ENCODE data around the gene SEC24D. TPM values are rescaled to one million over a fixed set of nuclear protein-coding genes. Genes with fewer than 3 reads are reported as not detected.

SEC24D gene
- total RNA-seq, 1 experiment from 2014 or later: 63.1 TPM

- peaks cover 4% of the 10 kb centered on the region for H3K4me1 Mint-ChIP-seq
- no peak overlapping the region for H3K27ac Mint-ChIP-seq
- no peak for TF ChIP-seq ZNF121 (CRISPR knock-in tag; IDR thresholded peaks at IDR 0.05)
- POLR2A ChIA-PET: no interaction called here
- peaks cover 24% of the 10 kb centered on the region for H3K36me3 Mint-ChIP-seq
- CTCF ChIA-PET: no interaction called here
- H3K27me3 Mint-ChIP-seq (ENCODE audit: low read depth): no peaks in the 10 kb centered on the region
- H3K4me3 Mint-ChIP-seq: no peak overlapping the region
- DNase-seq (ENCODE audit: low spot score): no peak
- no peaks in the 10 kb centered on the region for H3K9me3 Mint-ChIP-seq
- no peak for ATAC-seq
Measured at GRCh38 chr4:118723369-118723768, 112.6 kb downstream of the SEC24D start.

- no peak for ATAC-seq
- no peaks in the 10 kb centered on the region for H3K27me3 Mint-ChIP-seq (ENCODE audit: low read depth)
- H3K4me1 Mint-ChIP-seq: peaks cover 4% of the 10 kb centered on the region
- TF ChIP-seq ATF1 (CRISPR knock-in tag; IDR thresholded peaks at IDR 0.05) (no peak), GRHL2 (CRISPR knock-in tag; IDR thresholded peaks at IDR 0.05; ENCODE audit: insufficient replicate concordance, severe bottlenecking) (no peak), STAT6 (CRISPR knock-in tag; conservative IDR thresholded peaks at IDR 0.05; ENCODE audit: low read depth) (no peak), ZMAT4 (CRISPR knock-in tag; IDR thresholded peaks at IDR 0.05) (no peak), OVOL2 (CRISPR knock-in tag; IDR thresholded peaks at IDR 0.05; ENCODE audit: borderline replicate concordance) (no peak), RELA (CRISPR knock-in tag; IDR thresholded peaks at IDR 0.05; ENCODE audit: borderline replicate concordance) (no peak), PRRX2 (CRISPR knock-in tag; IDR thresholded peaks at IDR 0.05) (no peak), ELF4 (CRISPR knock-in tag; IDR thresholded peaks at IDR 0.05; ENCODE audit: low read depth) (no peak), IRF1 (CRISPR knock-in tag; IDR thresholded peaks at IDR 0.05) (no peak), CREM (CRISPR knock-in tag; IDR thresholded peaks at IDR 0.05) (no peak), TEAD1 (CRISPR knock-in tag; IDR thresholded peaks at IDR 0.05) (no peak), ZNF263 (CRISPR knock-in tag; IDR thresholded peaks at IDR 0.05; ENCODE audit: low read depth) (no peak), NFE2L1 (CRISPR knock-in tag; IDR thresholded peaks at IDR 0.05) (no peak)
- TF ChIP-seq, protein P1, sequence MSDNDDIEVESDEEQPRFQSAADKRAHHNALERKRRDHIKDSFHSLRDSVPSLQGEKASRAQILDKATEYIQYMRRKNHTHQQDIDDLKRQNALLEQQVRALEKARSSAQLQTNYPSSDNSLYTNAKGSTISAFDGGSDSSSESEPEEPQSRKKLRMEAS (CRISPR knock-in tag; IDR thresholded peaks at IDR 0.05): no peak
- ChIA-PET POLR2A (no interaction called here), CTCF (interaction anchor here (1.5 kb wide), 1 partner anchor 143 kb away, joined by 3 read pairs; no protein-coding TSS in a partner anchor)
- H3K9me3 Mint-ChIP-seq: no peaks in the 10 kb centered on the region
- H3K4me3 Mint-ChIP-seq: no peak overlapping the region
- peaks cover 13% of the 10 kb centered on the region for H3K36me3 Mint-ChIP-seq
- H3K27ac Mint-ChIP-seq: no peak overlapping the region
- DNase-seq (ENCODE audit: low spot score): no peak
Measured at GRCh38 chr4:118721752-118722151, 114.2 kb downstream of the SEC24D start.

DNA sequence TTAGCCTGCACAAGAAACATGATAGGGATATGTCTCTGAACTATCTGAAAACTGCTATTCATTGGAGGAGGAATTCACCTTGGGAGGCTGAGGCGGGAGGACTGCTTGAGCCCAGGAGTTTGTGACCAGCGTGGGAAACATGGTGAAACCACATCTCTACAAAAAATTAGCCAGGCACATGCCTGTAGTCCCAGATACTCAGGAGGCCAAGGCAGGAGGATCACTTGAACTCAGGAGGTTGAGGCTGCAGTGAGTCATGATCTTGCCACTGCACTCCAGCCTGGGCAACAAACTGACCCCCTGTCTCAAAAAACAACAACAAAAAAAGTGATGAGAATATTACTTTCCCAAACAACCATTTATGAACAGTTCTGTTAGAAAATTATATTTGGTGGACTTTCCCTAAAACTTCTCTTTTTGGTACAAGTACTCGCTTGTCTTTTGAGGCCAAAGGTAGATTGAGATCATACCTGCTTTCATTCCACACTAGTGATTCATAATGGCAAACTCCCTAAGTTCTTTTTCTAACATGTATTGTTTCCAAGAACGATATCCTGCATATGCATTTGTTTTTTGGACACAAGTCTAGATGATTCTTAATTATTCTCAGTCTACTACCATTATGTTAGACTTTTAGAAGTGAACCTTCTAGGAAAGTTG, 117.3 kb downstream of the SEC24D start:
- Mint-ChIP-seq H3K27ac (no peak overlapping the region), H3K27me3 (ENCODE audit: low read depth) (no peaks in the 10 kb centered on the region), H3K9me3 (no peaks in the 10 kb centered on the region), H3K4me3 (no peak overlapping the region), H3K4me1 (no peaks in the 10 kb centered on the region), H3K36me3 (peaks cover 7% of the 10 kb centered on the region; the same call in 1 of the 2 replicates)
- ChIA-PET POLR2A (no interaction called here), CTCF (no interaction called here)
- DNase-seq (ENCODE audit: low spot score) (no peak), ATAC-seq (no peak)
- TF ChIP-seq USF1 (CRISPR knock-in tag; IDR thresholded peaks at IDR 0.05) (no peak), ESRRA (CRISPR knock-in tag; IDR thresholded peaks at IDR 0.05; ENCODE audit: borderline replicate concordance) (no peak), ZNF671 (CRISPR knock-in tag; IDR thresholded peaks at IDR 0.05) (no peak), CBFB (CRISPR knock-in tag; IDR thresholded peaks at IDR 0.05; ENCODE audit: low read depth) (no peak), CREM (CRISPR knock-in tag; IDR thresholded peaks at IDR 0.05) (no peak), ZNF317 (CRISPR knock-in tag; IDR thresholded peaks at IDR 0.05; ENCODE audit: borderline replicate concordance, low read depth) (no peak), OVOL2 (CRISPR knock-in tag; IDR thresholded peaks at IDR 0.05; ENCODE audit: borderline replicate concordance) (no peak), ZNF263 (CRISPR knock-in tag; IDR thresholded peaks at IDR 0.05; ENCODE audit: low read depth) (no peak), TEAD4 (CRISPR knock-in tag; IDR thresholded peaks at IDR 0.05) (no peak), NR1H2 (CRISPR knock-in tag; IDR thresholded peaks at IDR 0.05) (no peak), ZMAT4 (CRISPR knock-in tag; IDR thresholded peaks at IDR 0.05) (no peak), ELF4 (CRISPR knock-in tag; IDR thresholded peaks at IDR 0.05; ENCODE audit: low read depth) (no peak)
- TF ChIP-seq, protein P2, sequence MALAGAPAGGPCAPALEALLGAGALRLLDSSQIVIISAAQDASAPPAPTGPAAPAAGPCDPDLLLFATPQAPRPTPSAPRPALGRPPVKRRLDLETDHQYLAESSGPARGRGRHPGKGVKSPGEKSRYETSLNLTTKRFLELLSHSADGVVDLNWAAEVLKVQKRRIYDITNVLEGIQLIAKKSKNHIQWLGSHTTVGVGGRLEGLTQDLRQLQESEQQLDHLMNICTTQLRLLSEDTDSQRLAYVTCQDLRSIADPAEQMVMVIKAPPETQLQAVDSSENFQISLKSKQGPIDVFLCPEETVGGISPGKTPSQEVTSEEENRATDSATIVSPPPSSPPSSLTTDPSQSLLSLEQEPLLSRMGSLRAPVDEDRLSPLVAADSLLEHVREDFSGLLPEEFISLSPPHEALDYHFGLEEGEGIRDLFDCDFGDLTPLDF (CRISPR knock-in tag; IDR thresholded peaks at IDR 0.05): no peak
- TF ChIP-seq, protein P3, sequence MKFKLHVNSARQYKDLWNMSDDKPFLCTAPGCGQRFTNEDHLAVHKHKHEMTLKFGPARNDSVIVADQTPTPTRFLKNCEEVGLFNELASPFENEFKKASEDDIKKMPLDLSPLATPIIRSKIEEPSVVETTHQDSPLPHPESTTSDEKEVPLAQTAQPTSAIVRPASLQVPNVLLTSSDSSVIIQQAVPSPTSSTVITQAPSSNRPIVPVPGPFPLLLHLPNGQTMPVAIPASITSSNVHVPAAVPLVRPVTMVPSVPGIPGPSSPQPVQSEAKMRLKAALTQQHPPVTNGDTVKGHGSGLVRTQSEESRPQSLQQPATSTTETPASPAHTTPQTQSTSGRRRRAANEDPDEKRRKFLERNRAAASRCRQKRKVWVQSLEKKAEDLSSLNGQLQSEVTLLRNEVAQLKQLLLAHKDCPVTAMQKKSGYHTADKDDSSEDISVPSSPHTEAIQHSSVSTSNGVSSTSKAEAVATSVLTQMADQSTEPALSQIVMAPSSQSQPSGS (CRISPR knock-in tag; IDR thresholded peaks at IDR 0.05; ENCODE audit: borderline replicate concordance, low read depth): no peak
